Activated CD8-positive, alpha-beta memory T cell treated with anti-CD3 and anti-CD28 coated beads, Interleukin-2, amount 50 U/mL, for 4 hours (primary cell): ENCODE results near the gene INPP5E.
"Not testable (repeated sequence)": the region's sequence is repeated elsewhere in the genome, so short reads cannot be mapped to it uniquely, and the experiment has no call there.

ENCODE experiments used
- DNase-seq: peaks from one replicate; pipeline ENCODE4 v3.0.0-alpha.2; 2020

Gene INPP5E

GRCh38 chr9:136426787-136427186 is 12.9 kb downstream of the INPP5E start:
- no peak for DNase-seq

- DNase-seq = not testable (repeated sequence)
Observed at GRCh38 chr9:136425367-136425766, 14.3 kb downstream of the INPP5E start.

- no peak for DNase-seq
Observed at GRCh38 chr9:136424750-136425362, 14.8 kb downstream of the INPP5E start.

- DNase-seq = no peak
Observed at GRCh38 chr9:136423432-136424146, 16.1 kb downstream of the INPP5E start.

GRCh38 chr9:136422876-136423275 is 16.8 kb downstream of the INPP5E start:
- no peak for DNase-seq

GRCh38 chr9:136421791-136422190 is 17.9 kb downstream of the INPP5E start:
- no peak for DNase-seq

- no peak for DNase-seq
Observed at GRCh38 chr9:136419092-136419420, 20.6 kb downstream of the INPP5E start.

GRCh38 chr9:136418182-136419091 is 21.2 kb downstream of the INPP5E start:
- DNase-seq = no peak

- DNase-seq = no peak
Observed at GRCh38 chr9:136416914-136417313, 22.7 kb downstream of the INPP5E start.

- no peak for DNase-seq
Observed at GRCh38 chr9:136416427-136416826, 23.2 kb downstream of the INPP5E start.

- DNase-seq = no peak
Observed at GRCh38 chr9:136412962-136413361, 26.7 kb downstream of the INPP5E start.

GRCh38 chr9:136411378-136411777 is 28.3 kb downstream of the INPP5E start:
- no peak for DNase-seq

GRCh38 chr9:136410500-136411287 is 29.0 kb downstream of the INPP5E start, which contains the start of the genes ENTR1 and PMPCA:
ENTR1 (minus strand) TSS chr9:136410614; CDS start chr9:136410397, 217 bp downstream.
PMPCA (plus strand) TSS chr9:136410658; CDS start chr9:136410669, 11 bp downstream.
- peak; percentile 99 for DNase-seq

- peak; percentile 47 for DNase-seq
Observed at GRCh38 chr9:136409557-136410455, 29.8 kb downstream of the INPP5E start.

- no peak for DNase-seq
Observed at GRCh38 chr9:136407911-136408310, 31.7 kb downstream of the INPP5E start.

GRCh38 chr9:136407061-136407460 is 32.6 kb downstream of the INPP5E start:
- not testable (repeated sequence) for DNase-seq

- not testable (repeated sequence) for DNase-seq
Observed at GRCh38 chr9:136405904-136406303, 33.7 kb downstream of the INPP5E start.

- no peak for DNase-seq
Observed at GRCh38 chr9:136405481-136405880, 34.2 kb downstream of the INPP5E start.

GRCh38 chr9:136404801-136405136 is 34.9 kb downstream of the INPP5E start:
- no peak for DNase-seq

GRCh38 chr9:136403915-136404800 is 35.5 kb downstream of the INPP5E start:
- no peak for DNase-seq

GRCh38 chr9:136403538-136403914 is 36.1 kb downstream of the INPP5E start:
- peak; percentile 75 for DNase-seq
